Kidney (tissue), 14 donors: Measurements from ENCODE around the gene HSP90AA1. TPM values are rescaled to one million over a fixed set of nuclear protein-coding genes. Genes with fewer than 3 reads are reported as not detected.

Experiments
- DNase-seq, 5 donors: peaks; one replicate each; pipeline ENCODE4 v3.0.0-alpha.2; 2013 to 2020
- FAIRE-seq: peaks from 2 replicates; lab custom pipeline; 2012; peaks lifted over from hg19 to GRCh38; lab: Jason Lieb, UNC
- H3K27ac ChIP-seq, 2 donors: one replicate each; pipeline ENCODE4 v1.7.0; 2013; ENCODE audit warnings: low read depth in 2 of 2, low read length in 2 of 2, inconsistent platforms in 1 of 2
- H3K27me3 ChIP-seq: one replicate; pipeline ENCODE4 v1.7.1; 2013; ENCODE audit warnings: low read length, inconsistent platforms; ENCODE audit not compliant: control insufficient read depth, insufficient read depth
- H3K36me3 ChIP-seq, 3 donors: one replicate each; pipeline versions ENCODE4 v1.7.0 to v1.7.1; 2013; ENCODE audit warnings: low read length in 3 of 3, control low read depth in 1 of 3, inconsistent platforms in 1 of 3; ENCODE audit not compliant: insufficient read depth in 3 of 3, control insufficient read depth in 2 of 3
- H3K4me1 ChIP-seq, 3 donors: one replicate each; pipeline versions ENCODE4 v1.7.0 to v1.7.1; 2013; ENCODE audit warnings: low read length in 3 of 3, inconsistent platforms in 1 of 3, low read depth in 1 of 3; ENCODE audit not compliant: control insufficient read depth in 2 of 3, insufficient read depth in 2 of 3
- H3K4me3 ChIP-seq, 3 donors: one replicate each; pipeline versions ENCODE4 v1.7.0 to v1.8.1; 2013; ENCODE audit warnings: low read length in 3 of 3, control low read depth in 1 of 3, inconsistent platforms in 1 of 3
- H3K9ac ChIP-seq, 3 donors: one replicate each; pipeline versions ENCODE4 v1.7.0 to v1.7.1; 2013; ENCODE audit warnings: low read length in 3 of 3, control low read depth in 1 of 3, inconsistent platforms in 1 of 3
- H3K9me3 ChIP-seq, 3 donors: one replicate each; pipeline versions ENCODE4 v1.7.0 to v1.7.1; 2013; ENCODE audit warnings: low read length in 3 of 3, control low read depth in 1 of 3, inconsistent platforms in 1 of 3; ENCODE audit not compliant: control insufficient read depth in 2 of 3, insufficient read depth in 1 of 3
- CTCF ChIP-seq: IDR thresholded peaks from 3 replicates; pipeline ENCODE4 v1.5.1; 2012; ENCODE audit warnings: mild to moderate bottlenecking, moderate library complexity, borderline replicate concordance; ENCODE audit not compliant: insufficient read depth; ENCODE audit errors: extremely low read depth
- intact Hi-C: fragments of 100-400 bp; cut with DNase I; formaldehyde crosslinking; loops from one replicate; pipeline ENCODE4 v1.11.1; 2022
- polyA plus RNA-seq: library from polyadenylated mRNA; stranded (reverse); fragments of 350-450 nt; fragmentation: Illumina TruSeq; extraction: RNeasy Lipid Tissue Mini Kit (QIAGEN cat#74804); gene quantifications from one replicate; pipeline ENCODE4 v1.2.3, GENCODE V29; 2014; ENCODE audit warnings: low read depth, low replicate concordance; ENCODE audit not compliant: insufficient read depth
- total RNA-seq: library from RNA; stranded (reverse); fragmentation: NEBNext Ultra II Directional; extraction: Animal tissue kit (Norgen Biotek cat#: 25700); gene quantifications from one replicate; pipeline ENCODE4 v1.2.1, GENCODE V29; 2021
- donor health status: control.
- donor health status: control.
- donor health status: control.
- donor health status: control.
- donor health status: control.
- donor health status: DM: yes; HTN: yes; CAD: no.
- donor health status: Normal renal cell carcinoma (clear cell type).

Gene HSP90AA1
- total and polyA plus RNA-seq, 2 donors from 2014 or later = 409 to 455 TPM

- no peak for TF ChIP-seq CTCF
- Histone ChIP-seq H3K9me3 (no peaks in the 10 kb centered on the region), H3K4me3 (no peak overlapping the region), H3K36me3 (peaks cover 39 to 67% (median 50%) of the 10 kb centered on the region in 3 donors), H3K27me3 (no peaks in the 10 kb centered on the region), H3K9ac (no peak overlapping the region), H3K27ac (no peak overlapping the region), H3K4me1 (peaks cover 0 to 18% (median 12%) of the 10 kb centered on the region in 3 donors)
- FAIRE-seq = no peak
- intact Hi-C loops = no loop called here
- no peak for DNase-seq
These were observed 5.4 kb downstream of the HSP90AA1 start for GRCh38 chr14:102081231-102082080.

DNA sequence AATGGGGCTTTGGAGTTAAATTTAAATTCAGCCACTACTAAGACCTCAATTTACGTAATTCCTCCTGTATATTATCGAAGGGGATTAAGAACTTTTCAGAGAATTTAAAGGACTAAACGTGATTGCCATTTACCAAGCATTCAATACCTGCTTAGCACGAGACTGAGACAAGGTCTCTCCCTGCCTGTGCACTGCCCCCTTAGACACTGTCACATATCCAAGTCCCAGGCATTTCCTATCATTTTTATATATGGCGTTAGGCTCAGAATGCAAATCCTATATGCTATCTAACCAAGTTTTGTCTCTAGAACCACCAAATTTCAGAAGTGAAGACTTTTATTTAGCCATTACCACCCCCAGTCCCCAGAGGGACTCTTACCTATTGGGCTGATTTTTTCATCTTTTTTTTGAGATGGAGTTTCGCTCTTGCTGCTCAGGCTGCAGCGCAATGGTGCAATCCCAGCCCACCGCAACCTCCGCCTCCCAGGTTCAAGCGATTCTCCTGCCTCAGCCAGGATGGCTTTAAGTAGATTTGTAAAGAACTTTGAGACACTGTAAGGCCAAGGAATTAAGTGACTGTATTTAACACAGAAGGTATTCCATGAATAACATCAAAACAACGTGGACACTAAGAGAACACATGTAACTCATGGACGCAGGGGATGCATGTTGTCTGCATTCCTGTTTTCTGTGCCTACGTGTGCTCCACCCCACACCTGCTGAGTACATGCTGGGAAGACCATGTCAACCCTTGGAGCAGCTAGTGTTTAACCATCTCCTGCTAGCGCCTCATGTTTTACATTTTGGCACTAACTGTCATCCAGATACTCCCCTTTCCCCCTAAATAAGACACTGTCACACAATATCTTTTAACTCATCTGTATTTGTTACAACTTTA lies 6.4 kb downstream of the HSP90AA1 start:
- FAIRE-seq (no peak), DNase-seq (no peak)
- no peak for TF ChIP-seq CTCF
- no peak overlapping the region for H3K27ac ChIP-seq
- no peak overlapping the region for H3K9ac ChIP-seq
- H3K27me3 ChIP-seq = no peaks in the 10 kb centered on the region
- intact Hi-C loops = no loop called here
- H3K4me3 ChIP-seq = no peak overlapping the region
- no peaks in the 10 kb centered on the region for H3K9me3 ChIP-seq
- peaks cover 39 to 63% (median 50%) of the 10 kb centered on the region in 3 donors for H3K36me3 ChIP-seq
- peaks cover 0 to 16% (median 10%) of the 10 kb centered on the region in 3 donors for H3K4me1 ChIP-seq

DNA sequence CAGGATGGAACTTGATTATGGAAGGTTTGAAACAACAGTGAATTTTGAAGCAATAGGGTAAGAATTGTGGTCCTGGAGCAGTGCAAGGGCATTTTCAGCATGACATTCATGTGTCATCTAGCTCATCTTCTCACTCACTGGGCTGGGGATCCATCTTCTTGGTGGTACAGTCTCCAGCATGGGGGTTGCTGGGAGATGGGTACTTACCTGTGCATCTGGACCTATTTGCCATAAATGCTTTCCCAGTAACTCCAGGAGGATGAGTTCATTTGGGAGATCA lies 7.2 kb downstream of the HSP90AA1 start:
- Histone ChIP-seq H3K9ac (no peak overlapping the region), H3K9me3 (no peaks in the 10 kb centered on the region), H3K27ac (no peak overlapping the region), H3K27me3 (no peaks in the 10 kb centered on the region), H3K4me1 (peaks cover 0 to 9% (median 8%) of the 10 kb centered on the region in 3 donors), H3K4me3 (no peak overlapping the region), H3K36me3 (peaks cover 32 to 55% (median 45%) of the 10 kb centered on the region in 3 donors)
- intact Hi-C loops = no loop called here
- DNase-seq (no peak), FAIRE-seq (no peak)
- no peak for TF ChIP-seq CTCF
